GM10266 (cell line): Measurements from ENCODE around the gene BICC1.

Experiments
- DNase-seq: peaks from one replicate; pipeline ENCODE4 v3.0.0; 2012; ENCODE audit errors: extremely low spot score
- CTCF ChIP-seq: IDR thresholded peaks from 2 replicates; pipeline ENCODE4 v1.5.1; 2012; ENCODE audit warnings: mild to moderate bottlenecking, low read depth; ENCODE audit not compliant: control insufficient read depth, insufficient read depth; ENCODE audit errors: missing control alignments

The BICC1 gene

GRCh38 chr10:58723966-58724365 is 211.3 kb downstream of the BICC1 start:
- TF ChIP-seq CTCF = no peak

GRCh38 chr10:58724781-58725180 is 212.1 kb downstream of the BICC1 start:
- no peak for TF ChIP-seq CTCF
- DNase-seq = no peak

More at GRCh38 chr10:58723966-58724365, 211.3 kb downstream of the BICC1 start:
- DNase-seq = no peak

GRCh38 chr10:58725901-58726300 is 213.2 kb downstream of the BICC1 start:
- DNase-seq = no peak
- TF ChIP-seq CTCF = no peak

- no peak for TF ChIP-seq CTCF
- DNase-seq = no peak
Measured at GRCh38 chr10:58727633-58728032, 215.0 kb downstream of the BICC1 start.

GRCh38 chr10:58731276-58731675 is 218.6 kb downstream of the BICC1 start:
- no peak for DNase-seq

GRCh38 chr10:58733436-58733835 is 220.8 kb downstream of the BICC1 start:
- no peak for TF ChIP-seq CTCF
- DNase-seq = no peak

More at GRCh38 chr10:58731276-58731675, 218.6 kb downstream of the BICC1 start:
- TF ChIP-seq CTCF = no peak

GRCh38 chr10:58734116-58734515 is 221.4 kb downstream of the BICC1 start:
- no peak for DNase-seq
- TF ChIP-seq CTCF = no peak
